ENCODE measurements around the gene OSBPL10.

Gene OSBPL10

GRCh38 chr3:31735667-31736066, 245.4 kb downstream of the OSBPL10 start:
- peaks cover 34% of the 10 kb centered on the region for H3K36me3 ChIP-seq (ENCODE audit: insufficient read depth, low read length)
- no peaks in the 10 kb centered on the region for H3K4me1 ChIP-seq (ENCODE audit: insufficient read depth, low read length, severe bottlenecking)
- no peaks in the 10 kb centered on the region for H3K27me3 ChIP-seq (ENCODE audit: insufficient read depth, low read length)
- no peaks in the 10 kb centered on the region for H4K20me1 ChIP-seq (ENCODE audit: insufficient read depth, low read length)
- H3K9ac ChIP-seq (ENCODE audit: low read length), result no peak overlapping the region
- H3K27ac ChIP-seq (ENCODE audit: low read depth, low read length, poor library complexity, severe bottlenecking), result no peak overlapping the region
- no peak for TF ChIP-seq EZH2 (IDR thresholded peaks at IDR 0.05; ENCODE audit: borderline replicate concordance, low read length)
- TF ChIP-seq CTCF (IDR thresholded peaks at IDR 0.05; ENCODE audit: low read length), result no peak
- no peak overlapping the region for H3K4me2 ChIP-seq (ENCODE audit: low read length)
- H2AFZ ChIP-seq (ENCODE audit: low read length), result no peak overlapping the region
- no peaks in the 10 kb centered on the region for H3K79me2 ChIP-seq (ENCODE audit: insufficient read depth, low read length)
- no peaks in the 10 kb centered on the region for H3F3A ChIP-seq (ENCODE audit: insufficient read depth, low read length)
- H3K9me2 ChIP-seq (ENCODE audit: low read depth, low read length), result no peaks in the 10 kb centered on the region
- no peak overlapping the region for H3K4me3 ChIP-seq (ENCODE audit: low read depth, low read length, poor library complexity, severe bottlenecking)
- no peaks in the 10 kb centered on the region for H3K9me3 ChIP-seq (ENCODE audit: low read length)

GRCh38 chr3:31733234-31733667, 247.8 kb downstream of the OSBPL10 start:
- peaks cover 34% of the 10 kb centered on the region for H3K36me3 ChIP-seq (ENCODE audit: insufficient read depth, low read length)
- H3K27me3 ChIP-seq (ENCODE audit: insufficient read depth, low read length), result no peaks in the 10 kb centered on the region
- H3K9ac ChIP-seq (ENCODE audit: low read length), result no peak overlapping the region
- no peak overlapping the region for H3K4me3 ChIP-seq (ENCODE audit: low read depth, low read length, poor library complexity, severe bottlenecking)
- no peak overlapping the region for H3K4me2 ChIP-seq (ENCODE audit: low read length)
- H3K27ac ChIP-seq (ENCODE audit: low read depth, low read length, poor library complexity, severe bottlenecking), result no peak overlapping the region
- no peak for TF ChIP-seq CTCF (IDR thresholded peaks at IDR 0.05; ENCODE audit: low read length)
- no peak for TF ChIP-seq EZH2 (IDR thresholded peaks at IDR 0.05; ENCODE audit: borderline replicate concordance, low read length)
- H2AFZ ChIP-seq (ENCODE audit: low read length), result no peak overlapping the region
- no peaks in the 10 kb centered on the region for H3K4me1 ChIP-seq (ENCODE audit: insufficient read depth, low read length, severe bottlenecking)
- H4K20me1 ChIP-seq (ENCODE audit: insufficient read depth, low read length), result no peaks in the 10 kb centered on the region
- no peaks in the 10 kb centered on the region for H3K79me2 ChIP-seq (ENCODE audit: insufficient read depth, low read length)
- no peaks in the 10 kb centered on the region for H3K9me2 ChIP-seq (ENCODE audit: low read depth, low read length)
- H3K9me3 ChIP-seq (ENCODE audit: low read length), result no peaks in the 10 kb centered on the region
- no peaks in the 10 kb centered on the region for H3F3A ChIP-seq (ENCODE audit: insufficient read depth, low read length)

- Histone ChIP-seq H3K27ac (ENCODE audit: low read depth, low read length, poor library complexity, severe bottlenecking) (no peak overlapping the region), H3K9me3 (ENCODE audit: low read length) (no peaks in the 10 kb centered on the region), H3K4me2 (ENCODE audit: low read length) (no peak overlapping the region), H4K20me1 (ENCODE audit: insufficient read depth, low read length) (no peaks in the 10 kb centered on the region), H3F3A (ENCODE audit: insufficient read depth, low read length) (no peaks in the 10 kb centered on the region), H3K4me3 (ENCODE audit: low read depth, low read length, poor library complexity, severe bottlenecking) (no peak overlapping the region), H3K9me2 (ENCODE audit: low read depth, low read length) (no peaks in the 10 kb centered on the region), H3K4me1 (ENCODE audit: insufficient read depth, low read length, severe bottlenecking) (no peaks in the 10 kb centered on the region), H3K36me3 (ENCODE audit: insufficient read depth, low read length) (peaks cover 34% of the 10 kb centered on the region), H3K79me2 (ENCODE audit: insufficient read depth, low read length) (no peaks in the 10 kb centered on the region), H3K9ac (ENCODE audit: low read length) (no peak overlapping the region), H3K27me3 (ENCODE audit: insufficient read depth, low read length) (no peaks in the 10 kb centered on the region), H2AFZ (ENCODE audit: low read length) (no peak overlapping the region)
- no peak for TF ChIP-seq CTCF (IDR thresholded peaks at IDR 0.05; ENCODE audit: low read length)
- TF ChIP-seq EZH2 (IDR thresholded peaks at IDR 0.05; ENCODE audit: borderline replicate concordance, low read length), result no peak
These were observed 248.5 kb downstream of the OSBPL10 start for GRCh38 chr3:31732548-31732947.

All from OCI-LY1 (cell line).